OCI-LY3 (cell line): ENCODE data around the gene MYO1F.

Source experiments
- H2AFZ ChIP-seq: fragments of 200-600, 300-600 bp; shearing (Covaris generic); 2 replicates; pipeline ENCODE4 v1.6.0; 2014; ENCODE audit warnings: antibody characterized with exemption, low read depth, low read length
- H3K27ac ChIP-seq: fragments of 200-600, 300-600 bp; sonication (generic); 2 replicates; pipeline ENCODE4 v1.5.1; 2014; ENCODE audit warnings: mild to moderate bottlenecking, low read length, moderate library complexity, mixed read lengths
- H3K27me3 ChIP-seq: fragments of 200-600, 300-600 bp; sonication (generic); 2 replicates; pipeline ENCODE4 v1.6.1; 2014; ENCODE audit warnings: low read depth, low read length, mixed read lengths
- H3K36me3 ChIP-seq: fragments of 200-600, 300-600 bp; sonication (generic); replicated peaks from 2 replicates; pipeline ENCODE3; 2014; ENCODE audit warnings: low read depth, low read length, mixed read lengths
- H3K4me1 ChIP-seq: fragments of 300-600, 200-600 bp; sonication (generic); 2 replicates; pipeline ENCODE4 v1.6.1; 2014; ENCODE audit warnings: low read length, mixed read lengths
- H3K4me2 ChIP-seq: fragments of 200-600, 300-600 bp; sonication (generic); 2 replicates; pipeline ENCODE4 v1.6.1; 2014; ENCODE audit warnings: low read length, mixed read lengths
- H3K4me3 ChIP-seq: fragments of 300-600, 200-600 bp; sonication (generic); 2 replicates; pipeline ENCODE4 v1.5.1; 2014; ENCODE audit warnings: antibody characterized with exemption, mild to moderate bottlenecking, low read length, moderate library complexity
- H3K79me2 ChIP-seq: fragments of 300-600, 200-600 bp; shearing (Covaris generic); 2 replicates; pipeline ENCODE4 v1.6.1; 2014; ENCODE audit warnings: mild to moderate bottlenecking, low read length, mixed read lengths
- H3K9ac ChIP-seq: fragments of 300-600, 200-600 bp; shearing (Covaris generic); 2 replicates; pipeline ENCODE4 v1.6.0; 2014; ENCODE audit warnings: mild to moderate bottlenecking, low read length, moderate library complexity
- H3K9me3 ChIP-seq: fragments of 200-600, 300-600 bp; shearing (Covaris generic); 2 replicates; pipeline ENCODE4 v1.6.1; 2014; ENCODE audit warnings: low read length, mixed read lengths; ENCODE audit not compliant: insufficient read depth
- H4K20me1 ChIP-seq: fragments of 200-600, 300-600 bp; sonication (generic); 2 replicates; pipeline ENCODE4 v1.6.1; 2016; ENCODE audit warnings: low read length, mixed read lengths; ENCODE audit not compliant: insufficient read depth
- EZH2phosphoT487 ChIP-seq: fragments of 200-600 bp; shearing (Covaris generic); IDR thresholded peaks from 2 replicates; pipeline ENCODE4 v1.6.1; 2018; ENCODE audit warnings: antibody characterized with exemption, mixed run types, low read depth
- TF ChIP-seq, protein P1 (sequence below): fragments of 200-600, 300-600 bp; sonication (generic); IDR thresholded peaks from 2 replicates; pipeline ENCODE4 v1.5.1; 2014; ENCODE audit warnings: antibody characterized with exemption, low read length, low read depth

MYO1F gene

DNA sequence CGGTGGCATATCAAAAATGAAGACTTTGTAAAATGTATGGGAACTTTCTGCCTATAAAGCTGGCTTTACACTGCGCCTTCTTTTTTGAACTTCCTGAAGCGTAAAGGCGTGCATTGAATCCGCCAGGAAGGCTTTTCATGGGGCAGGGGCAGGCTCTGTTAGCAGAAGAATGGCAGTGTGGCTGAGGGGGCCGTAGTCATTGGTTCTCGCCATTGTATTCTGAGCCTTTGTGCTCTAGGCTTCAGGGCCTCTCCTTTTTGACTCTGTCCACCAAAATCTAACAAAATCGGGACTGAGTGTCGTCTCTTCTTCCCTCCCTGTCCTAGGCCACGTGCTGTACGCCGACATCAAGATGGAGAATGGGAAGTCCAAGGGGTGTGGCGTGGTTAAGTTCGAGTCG is 88.9 kb downstream of the MYO1F start:
- Histone ChIP-seq H3K4me1 (peaks cover 45% of the 10 kb centered on the region), H3K9ac (peak overlapping the region; percentile 72; the same call in 1 of the 2 replicates), H3K27ac (peak overlapping the region; percentile 95), H3K4me3 (peak overlapping the region; percentile 29; the same call in 1 of the 2 replicates), H2AFZ (no peak overlapping the region), H3K9me3 (no peaks in the 10 kb centered on the region), H3K4me2 (peak overlapping the region; percentile 77), H3K36me3 (peaks cover 62% of the 10 kb centered on the region), H4K20me1 (no peaks in the 10 kb centered on the region), H3K79me2 (peaks cover 49% of the 10 kb centered on the region), H3K27me3 (no peaks in the 10 kb centered on the region)
- TF ChIP-seq EZH2phosphoT487: no peak
- TF ChIP-seq, protein P1, sequence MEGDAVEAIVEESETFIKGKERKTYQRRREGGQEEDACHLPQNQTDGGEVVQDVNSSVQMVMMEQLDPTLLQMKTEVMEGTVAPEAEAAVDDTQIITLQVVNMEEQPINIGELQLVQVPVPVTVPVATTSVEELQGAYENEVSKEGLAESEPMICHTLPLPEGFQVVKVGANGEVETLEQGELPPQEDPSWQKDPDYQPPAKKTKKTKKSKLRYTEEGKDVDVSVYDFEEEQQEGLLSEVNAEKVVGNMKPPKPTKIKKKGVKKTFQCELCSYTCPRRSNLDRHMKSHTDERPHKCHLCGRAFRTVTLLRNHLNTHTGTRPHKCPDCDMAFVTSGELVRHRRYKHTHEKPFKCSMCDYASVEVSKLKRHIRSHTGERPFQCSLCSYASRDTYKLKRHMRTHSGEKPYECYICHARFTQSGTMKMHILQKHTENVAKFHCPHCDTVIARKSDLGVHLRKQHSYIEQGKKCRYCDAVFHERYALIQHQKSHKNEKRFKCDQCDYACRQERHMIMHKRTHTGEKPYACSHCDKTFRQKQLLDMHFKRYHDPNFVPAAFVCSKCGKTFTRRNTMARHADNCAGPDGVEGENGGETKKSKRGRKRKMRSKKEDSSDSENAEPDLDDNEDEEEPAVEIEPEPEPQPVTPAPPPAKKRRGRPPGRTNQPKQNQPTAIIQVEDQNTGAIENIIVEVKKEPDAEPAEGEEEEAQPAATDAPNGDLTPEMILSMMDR: no peak

DNA sequence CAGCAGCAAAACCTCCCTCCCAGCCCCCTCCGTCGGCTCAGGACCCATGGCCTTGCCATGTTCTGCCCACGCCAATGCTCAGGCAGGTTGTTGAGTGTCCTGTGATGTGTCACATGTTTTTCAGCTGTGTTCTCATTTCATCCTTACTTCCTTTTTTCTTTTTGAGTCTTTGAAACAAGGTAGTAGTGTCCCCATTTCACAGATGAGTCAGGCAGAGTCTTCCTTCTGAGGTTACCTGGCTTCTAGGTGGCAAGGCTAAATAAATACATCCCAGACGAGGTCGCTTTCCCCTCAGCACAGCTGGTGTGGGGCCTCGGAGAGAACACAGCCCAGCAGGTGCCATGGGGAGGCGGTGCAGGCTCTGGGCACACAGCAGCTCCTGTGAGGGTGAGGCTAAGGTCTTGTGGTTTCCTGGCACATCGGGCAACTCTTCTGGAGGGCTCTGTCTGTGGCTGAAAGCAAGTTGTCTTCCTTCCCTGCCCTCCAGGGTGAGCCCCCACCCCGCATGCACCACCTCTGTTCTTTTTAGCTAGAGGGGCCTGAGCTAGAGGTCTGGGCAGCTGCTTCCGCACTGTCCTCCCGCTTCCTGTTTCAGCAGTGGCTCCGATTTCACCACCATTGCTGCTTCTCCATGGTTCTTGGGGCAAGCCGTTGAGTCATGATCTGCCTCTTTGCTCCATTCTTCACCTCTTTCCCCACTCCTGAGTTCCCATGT is 89.9 kb downstream of the MYO1F start:
- Histone ChIP-seq H3K4me1 (peaks cover 45% of the 10 kb centered on the region), H3K27me3 (no peaks in the 10 kb centered on the region), H3K27ac (peak overlapping the region; percentile 95), H4K20me1 (peaks cover 9% of the 10 kb centered on the region; the same call in 1 of the 2 replicates), H3K4me2 (peak overlapping the region; percentile 77), H3K9me3 (no peaks in the 10 kb centered on the region), H3K9ac (peak overlapping the region; percentile 72), H3K36me3 (peaks cover 73% of the 10 kb centered on the region), H2AFZ (no peak overlapping the region), H3K79me2 (peaks cover 60% of the 10 kb centered on the region), H3K4me3 (peak overlapping the region; percentile 29)
- TF ChIP-seq, protein P1: peak; percentile 29
- no peak for TF ChIP-seq EZH2phosphoT487

DNA sequence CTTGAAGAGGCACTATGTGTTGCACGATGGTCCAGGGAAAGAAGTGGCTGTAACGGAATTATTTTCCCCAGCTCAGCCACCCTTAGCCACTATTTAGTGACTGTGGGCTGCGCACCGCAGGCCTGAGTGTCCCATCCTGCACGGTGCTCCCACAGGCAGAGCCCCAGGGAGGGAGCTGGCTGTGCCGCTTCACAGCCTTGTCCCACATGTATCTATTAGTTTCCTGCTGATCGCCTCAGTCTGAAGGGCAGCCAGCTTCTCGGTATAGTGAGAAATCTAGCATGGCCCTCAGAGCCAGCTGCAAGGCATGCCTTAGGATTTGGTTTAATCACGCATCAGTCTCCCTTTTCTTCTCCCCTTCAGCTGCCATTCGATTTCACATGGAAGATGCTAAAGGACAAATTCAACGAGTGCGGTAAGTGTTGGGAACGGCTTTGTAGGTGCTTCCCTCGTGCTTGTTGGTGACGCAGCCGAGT is 90.5 kb downstream of the MYO1F start:
- H3K4me1 ChIP-seq: peaks cover 45% of the 10 kb centered on the region
- peak overlapping the region; percentile 95 for H3K27ac ChIP-seq
- H3K27me3 ChIP-seq: no peaks in the 10 kb centered on the region
- H3K9ac ChIP-seq: peak overlapping the region; percentile 72
- TF ChIP-seq EZH2phosphoT487: no peak
- TF ChIP-seq, protein P1: no peak
- H3K4me2 ChIP-seq: peak overlapping the region; percentile 77
- H3K4me3 ChIP-seq: peak overlapping the region; percentile 29
- H4K20me1 ChIP-seq: peaks cover 13% of the 10 kb centered on the region; the same call in 1 of the 2 replicates
- no peak overlapping the region for H2AFZ ChIP-seq
- H3K79me2 ChIP-seq: peaks cover 66% of the 10 kb centered on the region
- no peaks in the 10 kb centered on the region for H3K9me3 ChIP-seq
- H3K36me3 ChIP-seq: peaks cover 75% of the 10 kb centered on the region

DNA sequence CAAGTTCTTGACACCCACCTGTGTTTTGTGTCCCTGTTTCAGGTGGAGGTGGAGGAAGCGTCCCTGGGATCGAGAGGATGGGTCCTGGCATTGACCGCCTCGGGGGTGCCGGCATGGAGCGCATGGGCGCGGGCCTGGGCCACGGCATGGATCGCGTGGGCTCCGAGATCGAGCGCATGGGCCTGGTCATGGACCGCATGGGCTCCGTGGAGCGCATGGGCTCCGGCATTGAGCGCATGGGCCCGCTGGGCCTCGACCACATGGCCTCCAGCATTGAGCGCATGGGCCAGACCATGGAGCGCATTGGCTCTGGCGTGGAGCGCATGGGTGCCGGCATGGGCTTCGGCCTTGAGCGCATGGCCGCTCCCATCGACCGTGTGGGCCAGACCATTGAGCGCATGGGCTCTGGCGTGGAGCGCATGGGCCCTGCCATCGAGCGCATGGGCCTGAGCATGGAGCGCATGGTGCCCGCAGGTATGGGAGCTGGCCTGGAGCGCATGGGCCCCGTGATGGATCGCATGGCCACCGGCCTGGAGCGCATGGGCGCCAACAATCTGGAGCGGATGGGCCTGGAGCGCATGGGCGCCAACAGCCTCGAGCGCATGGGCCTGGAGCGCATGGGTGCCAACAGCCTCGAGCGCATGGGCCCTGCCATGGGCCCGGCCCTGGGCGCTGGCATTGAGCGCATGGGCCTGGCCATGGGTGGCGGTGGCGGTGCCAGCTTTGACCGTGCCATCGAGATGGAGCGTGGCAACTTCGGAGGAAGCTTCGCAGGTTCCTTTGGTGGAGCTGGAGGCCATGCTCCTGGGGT is 91.5 kb downstream of the MYO1F start:
- Histone ChIP-seq H3K9me3 (no peaks in the 10 kb centered on the region), H2AFZ (no peak overlapping the region), H3K4me2 (peak overlapping the region; percentile 77), H3K27me3 (no peaks in the 10 kb centered on the region), H3K27ac (peak overlapping the region; percentile 95), H3K4me3 (peak overlapping the region; percentile 29; the same call in 1 of the 2 replicates), H3K79me2 (peaks cover 75% of the 10 kb centered on the region), H4K20me1 (peaks cover 22% of the 10 kb centered on the region), H3K36me3 (peaks cover 83% of the 10 kb centered on the region), H3K9ac (peak overlapping the region; percentile 72; the same call in 1 of the 2 replicates), H3K4me1 (peaks cover 45% of the 10 kb centered on the region)
- TF ChIP-seq EZH2phosphoT487: no peak
- TF ChIP-seq, protein P1: no peak
